ENCODE results near the gene NPPB. TPM values are rescaled to one million over a fixed set of nuclear protein-coding genes. Genes with fewer than 3 reads are reported as not detected.

NPPB gene
- total and polyA plus RNA-seq, 2 experiments from 2014 or later: 0.95 TPM; not detected in 1

GRCh38 chr1:11880911-11881748 lies 22.4 kb upstream of the NPPB start:
- no peak overlapping the region for H3K27ac ChIP-seq (ENCODE audit: low read depth)
- no peak overlapping the region for H3K4me2 ChIP-seq
- peaks cover 8% of the 10 kb centered on the region for H3K4me1 Mint-ChIP-seq
- no peak overlapping the region for H3K4me3 ChIP-seq
- DNase-seq (ENCODE audit: low spot score): no peak
- TF ChIP-seq ZNF114 (CRISPR knock-in tag; IDR thresholded peaks at IDR 0.05): no peak
- TF ChIP-seq, protein P1, sequence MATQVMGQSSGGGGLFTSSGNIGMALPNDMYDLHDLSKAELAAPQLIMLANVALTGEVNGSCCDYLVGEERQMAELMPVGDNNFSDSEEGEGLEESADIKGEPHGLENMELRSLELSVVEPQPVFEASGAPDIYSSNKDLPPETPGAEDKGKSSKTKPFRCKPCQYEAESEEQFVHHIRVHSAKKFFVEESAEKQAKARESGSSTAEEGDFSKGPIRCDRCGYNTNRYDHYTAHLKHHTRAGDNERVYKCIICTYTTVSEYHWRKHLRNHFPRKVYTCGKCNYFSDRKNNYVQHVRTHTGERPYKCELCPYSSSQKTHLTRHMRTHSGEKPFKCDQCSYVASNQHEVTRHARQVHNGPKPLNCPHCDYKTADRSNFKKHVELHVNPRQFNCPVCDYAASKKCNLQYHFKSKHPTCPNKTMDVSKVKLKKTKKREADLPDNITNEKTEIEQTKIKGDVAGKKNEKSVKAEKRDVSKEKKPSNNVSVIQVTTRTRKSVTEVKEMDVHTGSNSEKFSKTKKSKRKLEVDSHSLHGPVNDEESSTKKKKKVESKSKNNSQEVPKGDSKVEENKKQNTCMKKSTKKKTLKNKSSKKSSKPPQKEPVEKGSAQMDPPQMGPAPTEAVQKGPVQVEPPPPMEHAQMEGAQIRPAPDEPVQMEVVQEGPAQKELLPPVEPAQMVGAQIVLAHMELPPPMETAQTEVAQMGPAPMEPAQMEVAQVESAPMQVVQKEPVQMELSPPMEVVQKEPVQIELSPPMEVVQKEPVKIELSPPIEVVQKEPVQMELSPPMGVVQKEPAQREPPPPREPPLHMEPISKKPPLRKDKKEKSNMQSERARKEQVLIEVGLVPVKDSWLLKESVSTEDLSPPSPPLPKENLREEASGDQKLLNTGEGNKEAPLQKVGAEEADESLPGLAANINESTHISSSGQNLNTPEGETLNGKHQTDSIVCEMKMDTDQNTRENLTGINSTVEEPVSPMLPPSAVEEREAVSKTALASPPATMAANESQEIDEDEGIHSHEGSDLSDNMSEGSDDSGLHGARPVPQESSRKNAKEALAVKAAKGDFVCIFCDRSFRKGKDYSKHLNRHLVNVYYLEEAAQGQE (IDR thresholded peaks at IDR 0.05; ENCODE audit: unreplicated experiment): no peak
- no peak for TF ChIP-seq ETS1 (IDR thresholded peaks at IDR 0.05)
- no peak for TF ChIP-seq CREB1 (CRISPR knock-in tag; IDR thresholded peaks at IDR 0.05; ENCODE audit: low read depth)
- no peak for TF ChIP-seq EZH2phosphoT487 (IDR thresholded peaks at IDR 0.05; ENCODE audit: unreplicated experiment)
- TF ChIP-seq CTCF (conservative IDR thresholded peaks at IDR 0.05; ENCODE audit: low read depth in 2 of 2): no peak
- TF ChIP-seq NANOG (IDR thresholded peaks at IDR 0.05; ENCODE audit: borderline replicate concordance): no peak
- no peak for TF ChIP-seq JUNB (IDR thresholded peaks at IDR 0.05; ENCODE audit: unreplicated experiment)
- no peak for TF ChIP-seq EZH2 (IDR thresholded peaks at IDR 0.05; ENCODE audit: low read depth, unreplicated experiment)
- TF ChIP-seq, protein P2, sequence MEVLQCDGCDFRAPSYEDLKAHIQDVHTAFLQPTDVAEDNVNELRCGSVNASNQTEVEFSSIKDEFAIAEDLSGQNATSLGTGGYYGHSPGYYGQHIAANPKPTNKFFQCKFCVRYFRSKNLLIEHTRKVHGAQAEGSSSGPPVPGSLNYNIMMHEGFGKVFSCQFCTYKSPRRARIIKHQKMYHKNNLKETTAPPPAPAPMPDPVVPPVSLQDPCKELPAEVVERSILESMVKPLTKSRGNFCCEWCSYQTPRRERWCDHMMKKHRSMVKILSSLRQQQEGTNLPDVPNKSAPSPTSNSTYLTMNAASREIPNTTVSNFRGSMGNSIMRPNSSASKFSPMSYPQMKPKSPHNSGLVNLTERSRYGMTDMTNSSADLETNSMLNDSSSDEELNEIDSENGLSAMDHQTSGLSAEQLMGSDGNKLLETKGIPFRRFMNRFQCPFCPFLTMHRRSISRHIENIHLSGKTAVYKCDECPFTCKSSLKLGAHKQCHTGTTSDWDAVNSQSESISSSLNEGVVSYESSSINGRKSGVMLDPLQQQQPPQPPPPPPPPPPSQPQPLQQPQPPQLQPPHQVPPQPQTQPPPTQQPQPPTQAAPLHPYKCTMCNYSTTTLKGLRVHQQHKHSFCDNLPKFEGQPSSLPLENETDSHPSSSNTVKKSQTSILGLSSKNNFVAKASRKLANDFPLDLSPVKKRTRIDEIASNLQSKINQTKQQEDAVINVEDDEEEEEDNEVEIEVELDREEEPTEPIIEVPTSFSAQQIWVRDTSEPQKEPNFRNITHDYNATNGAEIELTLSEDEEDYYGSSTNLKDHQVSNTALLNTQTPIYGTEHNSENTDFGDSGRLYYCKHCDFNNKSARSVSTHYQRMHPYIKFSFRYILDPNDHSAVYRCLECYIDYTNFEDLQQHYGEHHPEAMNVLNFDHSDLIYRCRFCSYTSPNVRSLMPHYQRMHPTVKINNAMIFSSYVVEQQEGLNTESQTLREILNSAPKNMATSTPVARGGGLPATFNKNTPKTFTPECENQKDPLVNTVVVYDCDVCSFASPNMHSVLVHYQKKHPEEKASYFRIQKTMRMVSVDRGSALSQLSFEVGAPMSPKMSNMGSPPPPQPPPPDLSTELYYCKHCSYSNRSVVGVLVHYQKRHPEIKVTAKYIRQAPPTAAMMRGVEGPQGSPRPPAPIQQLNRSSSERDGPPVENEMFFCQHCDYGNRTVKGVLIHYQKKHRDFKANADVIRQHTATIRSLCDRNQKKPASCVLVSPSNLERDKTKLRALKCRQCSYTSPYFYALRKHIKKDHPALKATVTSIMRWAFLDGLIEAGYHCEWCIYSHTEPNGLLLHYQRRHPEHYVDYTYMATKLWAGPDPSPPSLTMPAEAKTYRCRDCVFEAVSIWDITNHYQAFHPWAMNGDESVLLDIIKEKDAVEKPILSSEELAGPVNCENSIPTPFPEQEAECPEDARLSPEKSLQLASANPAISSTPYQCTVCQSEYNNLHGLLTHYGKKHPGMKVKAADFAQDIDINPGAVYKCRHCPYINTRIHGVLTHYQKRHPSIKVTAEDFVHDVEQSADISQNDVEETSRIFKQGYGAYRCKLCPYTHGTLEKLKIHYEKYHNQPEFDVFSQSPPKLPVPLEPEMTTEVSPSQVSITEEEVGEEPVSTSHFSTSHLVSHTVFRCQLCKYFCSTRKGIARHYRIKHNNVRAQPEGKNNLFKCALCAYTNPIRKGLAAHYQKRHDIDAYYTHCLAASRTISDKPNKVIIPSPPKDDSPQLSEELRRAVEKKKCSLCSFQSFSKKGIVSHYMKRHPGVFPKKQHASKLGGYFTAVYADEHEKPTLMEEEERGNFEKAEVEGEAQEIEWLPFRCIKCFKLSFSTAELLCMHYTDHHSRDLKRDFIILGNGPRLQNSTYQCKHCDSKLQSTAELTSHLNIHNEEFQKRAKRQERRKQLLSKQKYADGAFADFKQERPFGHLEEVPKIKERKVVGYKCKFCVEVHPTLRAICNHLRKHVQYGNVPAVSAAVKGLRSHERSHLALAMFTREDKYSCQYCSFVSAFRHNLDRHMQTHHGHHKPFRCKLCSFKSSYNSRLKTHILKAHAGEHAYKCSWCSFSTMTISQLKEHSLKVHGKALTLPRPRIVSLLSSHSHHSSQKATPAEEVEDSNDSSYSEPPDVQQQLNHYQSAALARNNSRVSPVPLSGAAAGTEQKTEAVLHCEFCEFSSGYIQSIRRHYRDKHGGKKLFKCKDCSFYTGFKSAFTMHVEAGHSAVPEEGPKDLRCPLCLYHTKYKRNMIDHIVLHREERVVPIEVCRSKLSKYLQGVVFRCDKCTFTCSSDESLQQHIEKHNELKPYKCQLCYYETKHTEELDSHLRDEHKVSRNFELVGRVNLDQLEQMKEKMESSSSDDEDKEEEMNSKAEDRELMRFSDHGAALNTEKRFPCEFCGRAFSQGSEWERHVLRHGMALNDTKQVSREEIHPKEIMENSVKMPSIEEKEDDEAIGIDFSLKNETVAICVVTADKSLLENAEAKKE (CRISPR knock-in tag; IDR thresholded peaks at IDR 0.05): no peak
- TF ChIP-seq ZNF331 (CRISPR knock-in tag; IDR thresholded peaks at IDR 0.05; ENCODE audit: low read depth): no peak
- TF ChIP-seq STAT1 (IDR thresholded peaks at IDR 0.05; ENCODE audit: unreplicated experiment): no peak
- TF ChIP-seq POLR2AphosphoS5 (IDR thresholded peaks at IDR 0.05; ENCODE audit: low read depth): no peak
- no peaks in the 10 kb centered on the region for H3K9me2 ChIP-seq (ENCODE audit: insufficient read depth)
- peaks cover 3% of the 10 kb centered on the region; the same call in 1 of the 2 replicates for H3K4me1 ChIP-seq (ENCODE audit: insufficient read depth)
- no peak overlapping the region for H3K4me3 Mint-ChIP-seq
- peaks cover 5% of the 10 kb centered on the region for H3K27me3 Mint-ChIP-seq (ENCODE audit: insufficient read depth, low read depth, poor library complexity)
- H3K36me3 ChIP-seq (ENCODE audit: insufficient read depth): no peaks in the 10 kb centered on the region
- H2AFZ ChIP-seq: no peak overlapping the region
- no peaks in the 10 kb centered on the region; the same call in 2 of the 3 replicates for H3K36me3 Mint-ChIP-seq (ENCODE audit: low read depth)
- H3K9me3 Mint-ChIP-seq: no peaks in the 10 kb centered on the region
- no peaks in the 10 kb centered on the region for H3F3A ChIP-seq (replicated peaks; ENCODE audit: low read depth)
- no peaks in the 10 kb centered on the region for H4K20me1 ChIP-seq (replicated peaks; ENCODE audit: insufficient read depth)
- no peaks in the 10 kb centered on the region for H3K27me3 ChIP-seq (ENCODE audit: insufficient read depth)
- H3K79me2 ChIP-seq (replicated peaks; ENCODE audit: insufficient read depth): no peaks in the 10 kb centered on the region
- no peak overlapping the region for H3K27ac Mint-ChIP-seq
- ATAC-seq: no peak

Data from GM23338 (cell line).